Measurements from ENCODE around the gene CRACR2A.

Gene CRACR2A

DNA sequence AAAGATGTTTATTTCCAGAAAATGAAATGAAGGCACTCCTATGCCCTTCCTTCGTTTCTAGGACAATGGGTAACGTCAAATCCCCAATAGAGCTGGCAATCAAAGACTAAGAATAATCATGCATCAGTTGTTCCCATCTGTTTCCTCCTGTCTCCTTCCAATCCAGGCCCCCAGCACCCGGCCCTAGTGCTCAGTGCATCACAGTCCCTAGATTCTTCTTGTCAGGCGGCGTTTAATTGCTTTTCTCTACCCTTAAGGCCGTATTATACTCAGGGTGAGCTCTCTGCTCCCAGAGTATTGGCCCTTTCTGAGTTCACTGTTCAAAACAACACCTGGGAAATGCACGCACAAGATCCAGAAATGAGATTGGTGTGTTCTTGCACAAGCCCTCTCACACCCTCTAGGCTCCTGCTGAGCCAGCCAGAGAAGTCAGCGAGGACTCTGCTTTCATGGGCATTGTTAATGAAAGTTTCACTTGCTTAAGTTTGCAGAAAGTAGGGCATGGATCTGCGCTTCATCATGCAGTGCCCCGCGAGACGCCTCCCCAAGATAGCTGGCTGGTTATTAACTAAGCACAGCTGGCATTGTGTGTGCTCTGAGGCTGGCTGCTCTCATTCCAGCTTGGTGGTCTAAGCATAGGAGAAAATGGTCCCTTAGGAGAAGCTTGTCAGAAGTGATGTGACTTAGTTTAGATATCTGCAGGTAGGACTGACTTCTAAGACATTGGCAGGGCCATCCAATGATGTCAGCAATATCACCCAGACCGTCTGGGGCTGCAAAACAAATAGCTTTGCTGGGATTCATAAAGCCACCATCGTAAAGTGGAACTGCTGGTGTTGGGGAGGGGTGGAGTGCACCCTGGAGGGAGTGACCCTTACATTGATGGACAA is 28.7 kb downstream of the CRACR2A start:
- no peak for DNase-seq

DNA sequence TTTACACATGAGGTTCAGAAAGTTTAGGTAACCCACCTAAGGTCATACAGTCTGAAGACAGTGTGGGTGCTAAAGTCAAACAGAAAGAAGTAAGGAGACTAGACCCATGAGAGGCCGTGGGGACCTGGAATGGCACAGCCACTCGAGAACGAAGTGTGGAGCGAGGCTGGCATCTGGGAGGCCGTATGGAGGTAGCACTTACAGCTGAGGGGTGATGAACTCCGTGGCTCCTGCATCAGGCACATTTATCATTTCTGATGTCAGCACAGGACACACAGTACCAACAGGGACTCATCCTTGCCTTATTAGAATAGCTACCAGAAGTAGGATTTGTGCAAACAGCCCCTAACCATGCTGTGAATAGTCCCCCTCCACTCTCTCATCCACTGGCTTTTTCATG is 30.5 kb downstream of the CRACR2A start:
- DNase-seq, result no peak

DNA sequence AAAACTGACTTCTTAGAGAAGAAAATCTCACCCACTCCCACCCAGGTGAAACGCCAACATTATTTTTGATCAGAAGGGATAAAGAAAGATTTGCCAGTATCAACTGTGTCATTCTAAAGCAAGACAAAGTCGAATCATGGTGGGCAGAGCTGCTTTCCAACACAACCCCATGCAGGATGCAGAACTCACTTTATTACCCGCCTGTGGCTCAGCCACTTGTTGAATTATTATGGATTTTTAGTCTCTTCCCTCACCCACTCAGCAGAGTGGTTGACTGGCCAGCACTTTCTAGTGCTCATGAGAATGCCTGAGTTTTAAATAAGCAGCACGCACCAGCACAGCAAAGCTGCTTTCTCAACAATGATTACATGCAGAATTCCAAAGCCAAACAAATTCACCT is 32.1 kb downstream of the CRACR2A start:
- no peak for DNase-seq

DNA sequence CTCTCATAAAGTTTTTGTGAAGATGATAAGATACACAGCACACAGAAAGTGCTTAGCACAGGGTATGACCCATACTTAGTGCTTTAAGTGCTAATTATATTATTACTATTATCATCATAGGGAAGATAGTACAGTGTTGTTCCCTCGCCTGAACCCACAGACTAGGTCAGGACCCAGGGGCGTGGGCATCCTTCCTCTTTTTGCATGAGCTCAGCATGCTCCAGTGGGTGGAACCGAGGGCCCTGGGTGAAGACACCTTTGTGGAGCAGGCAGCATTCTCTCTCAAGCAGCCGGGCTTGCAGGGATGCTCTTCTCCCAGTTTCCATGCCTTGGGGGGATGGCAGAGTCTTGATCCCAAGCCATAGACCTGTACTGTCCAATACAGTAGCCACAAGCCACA is 34.8 kb downstream of the CRACR2A start:
- DNase-seq, result no peak

DNA sequence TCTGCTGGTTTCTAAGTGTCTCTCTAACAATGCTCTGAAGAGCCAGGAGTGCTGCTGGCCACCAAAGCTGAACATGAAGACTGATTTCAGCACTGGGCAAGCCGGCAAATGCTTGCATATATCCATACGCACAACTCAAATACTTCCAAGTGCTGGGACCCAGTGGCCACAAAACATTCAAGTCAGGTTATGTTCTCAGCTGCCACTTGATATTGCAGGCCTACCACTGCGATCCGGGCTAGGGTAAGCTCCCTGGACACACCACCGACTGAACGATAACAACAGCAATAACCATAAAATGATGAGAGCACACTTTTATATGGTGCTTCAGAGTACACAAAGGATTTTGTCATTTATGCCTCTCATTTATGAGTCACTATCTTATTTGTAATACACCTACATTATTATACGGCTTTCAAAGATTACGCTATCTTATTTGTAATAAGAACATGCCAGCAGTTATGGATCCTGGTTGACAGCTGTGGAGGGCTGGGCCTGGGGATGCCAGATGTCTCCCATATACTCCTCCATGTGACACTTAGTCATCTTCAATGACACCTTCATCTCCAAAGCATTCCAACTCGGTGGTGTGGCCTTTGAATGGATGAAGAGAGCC is 35.5 kb downstream of the CRACR2A start:
- DNase-seq, result no peak

DNA sequence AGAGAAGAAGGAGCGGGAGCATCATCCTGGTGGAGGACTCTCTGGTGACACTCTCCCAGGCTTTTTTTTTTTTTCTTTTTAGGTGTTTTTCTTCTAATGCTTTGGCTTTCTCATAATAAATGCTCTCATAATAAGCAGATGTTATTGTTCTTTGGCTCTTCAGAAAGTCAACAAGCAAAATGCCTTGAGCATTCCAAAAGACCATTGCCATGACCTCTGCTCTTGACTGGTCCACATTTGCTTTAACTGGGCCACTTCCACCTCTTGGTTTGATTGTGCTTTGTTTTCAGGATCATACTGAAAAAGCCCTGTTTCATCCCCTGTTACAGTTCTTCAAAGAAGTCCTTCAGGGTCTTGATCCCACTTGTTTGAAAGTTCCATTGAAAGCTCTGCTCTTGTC is 36.9 kb downstream of the CRACR2A start:
- DNase-seq, result no peak

DNA sequence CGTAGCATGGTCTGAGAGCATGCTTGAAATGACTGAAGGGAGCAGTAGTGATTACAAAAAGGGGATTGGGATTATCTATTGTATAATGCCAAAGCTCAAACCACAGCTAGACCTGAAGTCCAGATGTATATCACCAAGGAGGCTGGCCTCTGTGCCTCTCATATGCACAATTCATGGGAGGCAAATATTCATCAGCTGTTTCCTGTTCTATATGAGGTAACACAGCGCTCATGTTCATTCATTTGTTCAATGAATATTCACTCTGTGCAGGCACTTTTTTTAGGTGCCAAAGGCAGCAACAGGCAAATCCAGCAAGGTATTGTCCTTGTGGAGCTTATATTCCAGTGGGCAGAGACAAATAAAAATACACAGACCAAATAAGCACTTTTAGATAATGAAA is 39.0 kb downstream of the CRACR2A start:
- DNase-seq, result no peak

DNA sequence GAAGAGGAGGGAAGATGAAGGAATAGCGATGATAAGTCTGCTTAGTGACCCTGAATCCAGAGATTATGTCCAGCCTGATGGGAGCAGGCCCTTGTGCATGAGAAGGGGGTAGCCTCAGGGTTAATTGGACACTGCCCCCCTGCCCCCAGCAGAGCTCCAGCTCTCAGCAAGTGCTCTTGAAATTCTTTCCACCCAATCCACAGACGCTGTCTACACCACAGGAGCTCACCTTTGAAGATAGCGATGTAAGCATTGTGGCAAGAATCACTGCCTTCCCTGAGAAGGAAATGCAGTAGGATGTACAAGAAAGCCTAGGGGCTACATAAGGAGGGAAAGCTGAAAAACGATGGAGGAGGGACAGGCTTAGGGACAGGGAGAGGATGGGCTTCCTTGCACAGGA is 39.4 kb downstream of the CRACR2A start:
- no peak for DNase-seq

DNA sequence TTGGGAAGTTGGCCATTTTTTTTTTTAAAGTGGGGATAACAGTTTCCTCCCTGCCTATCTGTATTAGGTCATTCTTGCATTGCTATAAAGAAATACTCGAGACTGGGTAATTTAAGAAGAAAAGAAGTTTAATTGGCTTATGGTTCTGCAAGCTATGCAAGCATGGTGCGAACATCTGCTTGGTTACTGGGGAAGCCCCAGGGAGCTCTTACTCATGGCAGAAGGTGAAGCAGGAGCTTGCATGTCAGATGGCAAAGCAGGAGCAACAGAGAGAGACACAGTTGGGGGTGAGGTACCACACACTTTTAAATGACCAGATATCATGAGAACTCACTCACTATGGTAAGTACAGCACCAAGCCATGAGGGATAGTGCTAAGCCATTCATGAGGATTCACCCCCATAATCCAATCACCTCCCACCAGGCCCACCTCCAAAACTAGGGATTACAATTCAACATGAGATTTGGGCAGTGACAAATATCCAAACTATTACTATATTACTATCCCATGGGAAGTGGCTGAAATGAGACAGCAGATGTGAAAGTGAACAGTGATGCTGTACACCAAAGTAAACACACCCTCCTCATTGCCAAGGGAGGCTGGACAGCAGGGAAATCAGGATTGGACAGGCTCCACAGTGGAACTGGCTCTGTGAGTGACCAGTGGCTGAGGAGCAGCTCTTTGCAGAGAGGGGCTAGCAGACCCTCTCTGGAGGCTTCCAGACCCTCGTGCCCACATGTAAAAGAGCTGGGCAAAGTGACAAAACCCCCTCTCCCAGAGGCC is 40.5 kb downstream of the CRACR2A start:
- DNase-seq, result no peak

DNA sequence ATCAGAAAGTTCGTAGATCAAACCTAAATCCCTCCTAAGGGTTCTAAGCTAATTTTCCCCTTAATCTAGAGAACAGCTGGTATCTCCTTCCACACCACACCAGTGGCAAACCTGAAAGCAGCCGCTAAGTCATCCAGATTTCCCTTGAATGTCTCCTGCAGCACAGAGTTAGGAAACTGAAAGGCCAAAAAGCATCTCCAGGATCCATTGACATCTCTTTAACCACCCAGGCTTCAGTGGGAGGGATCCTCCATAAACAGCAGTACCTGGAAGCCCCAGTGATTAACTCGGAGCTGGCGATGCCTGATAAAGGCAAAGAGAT is 47.6 kb downstream of the CRACR2A start:
- DNase-seq, result no peak

DNA sequence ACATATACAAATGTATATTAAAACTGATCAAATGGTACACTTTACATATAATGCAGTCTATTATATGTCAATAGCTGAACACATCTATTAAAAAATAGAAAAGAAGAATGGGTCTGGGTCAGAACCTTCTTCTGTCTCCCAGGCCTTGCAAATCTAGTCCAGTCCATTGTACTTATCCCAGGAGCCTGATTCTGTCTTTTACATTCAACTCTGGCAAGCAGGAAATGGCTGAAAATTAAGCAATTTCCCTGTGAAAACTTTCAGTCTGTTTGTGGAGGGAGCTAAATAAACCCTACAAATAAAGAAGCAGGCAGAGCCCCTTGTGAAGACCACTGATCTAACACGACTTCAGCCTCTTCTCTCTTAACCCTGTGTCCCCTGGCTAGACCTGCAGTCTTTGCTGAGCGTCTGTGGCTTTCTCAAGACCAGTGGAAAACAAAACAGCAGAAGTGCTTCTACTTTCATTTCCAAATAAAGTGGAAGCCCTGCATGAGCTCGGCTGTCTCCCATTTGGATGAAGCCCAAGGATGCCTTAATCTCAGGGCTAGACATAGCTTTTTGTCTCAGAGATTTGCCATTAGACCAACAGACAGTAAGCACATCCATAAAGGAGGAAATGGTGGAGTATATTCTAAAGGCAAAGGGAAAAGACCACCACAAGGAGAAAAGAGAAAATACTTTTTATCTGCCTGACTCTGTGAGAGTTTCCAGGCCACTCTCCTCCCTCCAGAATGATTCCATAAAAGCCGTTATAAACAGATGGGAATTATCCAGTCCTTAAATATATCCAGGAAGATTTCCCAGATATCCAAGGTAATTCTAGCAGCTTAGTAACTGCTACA is 48.2 kb downstream of the CRACR2A start:
- DNase-seq, result no peak

DNA sequence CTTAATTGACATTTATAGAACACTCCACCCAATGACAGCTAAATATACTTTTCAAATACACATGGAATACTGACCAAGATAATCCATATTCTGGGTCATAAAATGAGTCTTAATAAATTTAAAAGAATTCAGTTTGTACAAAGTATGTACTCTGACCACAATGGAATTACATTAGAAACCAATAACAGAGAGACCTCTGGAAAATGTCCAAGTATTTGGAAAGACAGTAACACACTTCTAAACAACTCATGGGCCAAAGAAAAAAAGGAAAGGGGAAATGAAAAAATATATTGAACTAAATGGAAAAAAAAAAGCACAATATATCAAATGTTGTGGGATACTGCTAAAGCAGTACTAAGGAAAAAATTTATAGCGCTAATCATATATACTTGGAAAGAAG is 52.0 kb downstream of the CRACR2A start:
- no peak for DNase-seq

DNA sequence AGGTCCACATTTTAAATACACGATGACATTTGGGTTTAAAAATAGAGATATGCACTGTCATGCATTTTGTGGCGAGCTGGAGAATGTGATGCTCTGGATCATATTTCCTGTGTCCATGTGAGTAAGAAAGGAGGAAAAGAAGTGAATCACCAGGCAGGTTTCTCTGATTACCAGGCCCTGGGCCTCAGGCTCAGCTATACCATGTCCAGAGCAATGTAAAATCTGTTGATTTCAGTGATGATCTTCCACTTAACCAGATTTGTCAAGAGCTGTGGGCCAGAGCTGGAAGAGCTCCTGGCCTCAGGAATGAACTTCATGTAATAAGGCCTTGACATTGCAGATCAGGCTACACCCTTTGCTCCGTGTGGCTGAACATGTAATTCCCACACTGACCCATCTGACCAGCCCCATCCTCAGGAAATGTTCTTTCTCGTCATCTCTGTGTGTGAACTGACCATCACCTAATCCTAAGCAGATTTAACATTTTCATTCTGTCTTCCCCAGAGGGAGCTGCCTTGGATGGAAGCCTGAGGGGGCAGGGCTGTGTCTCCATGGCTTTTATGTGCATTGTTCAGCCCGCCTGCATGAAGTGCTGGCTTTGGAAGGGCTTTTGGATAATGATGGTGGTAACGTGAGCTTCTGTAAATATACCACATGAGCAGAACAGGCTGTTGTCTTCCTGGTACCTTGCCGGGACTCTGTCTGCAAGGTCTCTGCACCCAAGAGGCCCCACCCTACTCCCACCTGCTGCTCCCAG is 54.5 kb downstream of the CRACR2A start:
- DNase-seq, result peak; percentile 29 to 68

DNA sequence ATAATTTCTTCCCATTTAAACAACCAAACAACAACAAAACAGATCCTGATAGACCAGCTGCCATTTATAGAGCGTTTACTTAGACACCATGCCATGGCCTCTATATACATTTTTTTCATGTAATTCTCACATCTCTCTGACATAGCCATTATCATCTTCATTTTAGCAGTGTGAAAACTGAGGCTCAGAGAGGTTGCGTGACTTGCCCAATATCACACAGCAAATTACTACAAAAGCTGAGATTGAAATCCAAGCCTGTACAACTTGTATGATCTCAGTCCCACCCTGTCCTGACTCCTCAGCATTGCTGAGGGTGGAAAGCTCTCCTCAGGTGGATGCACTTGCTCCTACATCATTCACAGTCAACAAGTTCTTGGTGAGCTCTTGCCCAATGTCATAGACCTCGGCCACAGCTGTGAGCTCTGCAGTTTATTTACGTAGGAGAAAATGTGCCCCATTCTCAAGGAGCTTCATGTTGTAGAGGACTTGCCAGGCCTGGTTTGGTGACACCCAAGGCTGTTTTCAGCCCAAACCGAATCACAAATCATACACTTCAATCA is 55.5 kb downstream of the CRACR2A start:
- no peak for DNase-seq

DNA sequence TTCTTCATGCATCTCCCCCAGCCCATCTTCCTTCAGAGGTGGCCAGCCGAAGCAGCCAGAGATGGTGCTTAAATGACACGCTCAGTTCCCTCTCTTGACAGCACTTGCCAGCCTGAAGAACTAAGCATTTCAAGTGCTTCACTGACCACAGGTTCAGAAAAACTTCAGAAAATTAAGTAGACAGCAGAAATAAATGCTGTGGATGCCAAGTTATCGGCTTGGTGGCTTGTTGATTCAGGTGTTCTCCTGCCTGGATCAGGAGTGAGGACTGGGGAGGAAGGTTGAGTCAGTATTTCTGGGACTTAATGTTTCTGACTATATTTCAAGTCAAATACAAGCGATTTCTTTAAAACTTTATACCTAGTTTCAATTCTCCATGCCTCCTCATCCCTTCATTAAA is 58.2 kb downstream of the CRACR2A start:
- DNase-seq, result no peak

DNA sequence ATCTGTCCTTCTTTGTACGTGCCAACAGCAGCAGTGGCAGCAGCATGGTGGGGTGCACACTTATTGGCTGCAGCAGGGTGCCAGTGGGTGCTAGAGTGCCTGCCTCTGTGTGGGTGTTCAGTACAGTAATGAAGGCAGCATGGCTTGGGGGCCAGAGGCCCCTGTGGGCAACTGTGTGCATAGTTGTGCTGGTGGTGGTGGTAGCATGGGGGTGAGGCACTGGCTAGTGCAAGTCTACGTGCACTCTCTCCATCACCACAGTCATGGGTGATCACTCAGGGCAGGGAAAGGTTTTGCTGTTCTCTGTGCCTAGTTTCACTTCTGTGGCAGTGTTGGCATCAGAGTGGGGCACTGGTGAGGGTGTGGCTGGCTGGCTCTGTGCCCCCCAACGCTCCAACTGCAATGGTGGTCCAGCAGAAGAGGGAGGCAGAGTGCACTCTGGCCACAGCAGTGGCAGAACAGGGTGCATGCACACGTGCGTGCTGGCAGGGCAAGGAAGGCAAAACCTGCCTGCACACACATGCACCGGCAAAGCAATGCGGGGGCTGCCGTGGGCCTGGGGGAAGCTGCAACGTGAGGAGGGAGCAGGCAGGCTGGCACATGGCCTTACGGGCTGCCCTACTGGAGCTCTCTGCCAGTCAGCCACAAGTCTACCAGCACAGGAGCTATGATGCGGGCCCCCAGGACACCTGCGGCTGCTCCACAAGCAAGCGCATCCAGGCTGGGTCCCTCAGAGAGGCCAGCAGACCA is 60.1 kb downstream of the CRACR2A start:
- DNase-seq, result no peak

DNA sequence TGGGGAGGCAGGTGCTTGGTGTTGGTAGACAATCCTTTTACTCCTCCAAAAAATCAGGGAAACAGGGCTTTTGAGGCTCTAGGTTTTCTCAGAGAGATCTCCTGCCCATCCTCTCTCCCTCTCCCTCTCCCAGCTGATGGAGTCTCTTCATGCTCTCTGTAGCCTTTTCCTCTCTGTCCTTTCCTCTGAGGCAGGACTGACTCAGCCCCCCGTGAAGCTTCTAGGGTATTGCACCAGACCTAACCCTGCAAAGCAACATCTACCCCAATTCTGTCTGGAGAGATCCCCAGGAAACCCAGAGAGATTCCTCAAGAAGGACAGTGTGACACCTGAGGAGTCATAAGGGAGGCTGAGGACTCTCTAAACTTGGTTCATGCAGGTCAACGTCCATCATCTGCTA is 66.4 kb downstream of the CRACR2A start:
- no peak for DNase-seq

DNA sequence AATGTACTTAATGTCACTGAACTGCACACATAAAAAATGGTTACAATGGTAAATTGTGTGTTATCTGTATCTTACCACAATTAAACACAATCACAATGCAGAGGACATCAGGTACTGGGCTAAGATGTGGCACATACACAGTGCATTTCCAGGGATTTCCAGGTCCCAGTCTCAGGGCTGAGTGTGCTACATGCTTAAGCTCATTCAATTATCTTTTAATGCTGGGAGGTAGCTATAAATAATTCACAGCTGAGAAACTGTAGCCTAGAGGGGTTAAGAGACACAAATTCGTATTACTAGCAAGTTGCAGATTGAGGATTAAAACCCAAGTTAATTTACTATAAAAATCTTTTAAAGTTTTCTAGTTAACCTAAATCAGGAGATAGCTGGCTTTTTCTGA is 67.1 kb downstream of the CRACR2A start:
- DNase-seq, result no peak

DNA sequence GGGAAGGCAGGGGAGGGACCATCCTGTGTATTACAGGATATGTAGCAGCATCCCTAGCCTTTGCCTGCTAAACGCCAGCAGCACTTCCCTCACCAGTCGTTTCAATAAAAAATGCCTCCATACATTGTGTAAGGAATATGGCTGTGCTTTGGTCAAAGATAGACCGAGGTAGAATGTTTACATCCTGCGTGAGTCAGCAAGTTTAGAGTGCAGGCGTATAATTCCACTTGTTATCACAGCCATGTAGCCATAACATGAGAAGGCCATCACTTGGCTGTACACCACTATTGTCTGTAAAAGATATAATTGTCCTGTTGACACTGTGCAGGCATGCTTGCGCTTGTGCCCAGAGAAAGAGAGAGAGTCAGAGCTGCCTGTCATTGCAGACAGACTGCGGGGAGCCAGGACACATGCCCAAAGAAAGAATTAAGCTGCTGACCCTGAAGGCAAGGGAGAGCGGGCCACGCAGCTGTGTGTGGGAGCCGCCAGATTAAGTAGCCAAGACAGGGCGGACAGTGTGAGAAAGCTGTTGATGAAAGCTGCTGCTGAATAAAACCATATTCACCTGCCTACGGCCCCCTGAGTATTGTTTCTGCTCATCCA is 68.4 kb downstream of the CRACR2A start:
- DNase-seq, result no peak

DNA sequence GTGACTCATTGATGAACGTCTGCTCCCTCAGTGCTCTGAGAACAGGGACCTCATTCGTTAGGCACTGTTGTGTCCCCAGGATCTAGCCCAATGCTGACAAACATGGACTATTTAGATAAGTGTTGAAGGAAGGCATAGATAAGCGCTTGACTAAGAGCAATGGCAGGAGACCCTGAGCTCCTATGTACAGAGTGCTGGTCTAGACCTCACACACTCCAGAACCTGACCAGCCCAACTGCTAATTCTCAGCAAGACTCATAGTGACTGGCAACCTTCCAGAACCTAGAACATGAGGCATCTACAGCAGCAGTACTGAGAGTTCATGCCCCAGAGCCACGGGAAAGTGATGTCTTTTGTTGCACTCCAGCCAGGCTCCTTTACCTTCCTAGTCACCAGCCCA is 69.2 kb downstream of the CRACR2A start:
- DNase-seq, result no peak

DNA sequence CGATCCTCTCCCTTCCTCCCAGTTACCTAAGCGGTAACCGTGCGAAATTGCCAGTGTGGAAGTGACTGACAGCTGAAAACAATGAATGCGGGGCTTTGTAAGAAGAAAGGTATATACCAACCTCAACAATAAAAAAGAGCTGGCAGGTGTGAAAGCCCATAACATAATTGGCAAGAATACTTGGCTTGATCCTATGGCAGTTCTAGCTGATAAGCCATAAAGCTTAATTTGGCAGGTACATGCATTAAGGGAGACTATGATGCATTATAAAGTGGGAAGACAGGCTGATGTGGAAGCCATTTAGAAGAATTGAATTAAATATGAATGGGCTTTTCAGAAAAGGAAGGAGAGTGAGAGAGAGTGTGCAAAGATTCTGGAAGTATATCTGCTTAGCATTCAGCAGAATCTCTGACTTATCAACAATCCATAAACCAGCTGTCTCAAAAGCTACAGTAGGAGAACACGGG is 71.3 kb downstream of the CRACR2A start:
- no peak for DNase-seq

All from SW 1271 (cell line).